OCI-LY7 (cell line): ENCODE data around the gene GRAMD1B. TPM values are rescaled to one million over a fixed set of nuclear protein-coding genes. Genes with fewer than 3 reads are reported as not detected.

Experiments
- BruUV-seq: library from RNA; stranded (reverse); fragments of 400-500 nt; replicated peaks from 2 replicates; lab custom pipeline; 2021; lab: Mats Ljungman, UMichigan
- CTCF ChIA-PET: fragments of 300-600 bp; sonication (Branson Sonifier 250); formaldehyde crosslinking; loops from one replicate; lab custom pipeline; 2022; ENCODE audit warnings: antibody characterized with exemption; ENCODE audit not compliant: unreplicated experiment; lab: Charles Lee
- POLR2A ChIA-PET: fragments of 300-600 bp; sonication (Branson Sonifier 250); formaldehyde crosslinking; loops from one replicate; lab custom pipeline; 2022; ENCODE audit warnings: antibody characterized with exemption; lab: Charles Lee
- DNase-seq: peaks from one replicate; pipeline ENCODE4 v3.0.0-alpha.2; 2015; ENCODE audit warnings: low spot score
- H2AFZ ChIP-seq: fragments of 200-600 bp; sonication (generic), shearing (Covaris generic); 2 replicates; pipeline ENCODE4 v1.6.1; 2014; ENCODE audit warnings: mild to moderate bottlenecking, antibody characterized with exemption, low read length, moderate library complexity
- H3K27ac ChIP-seq: fragments of 200-600 bp; sonication (generic); 2 replicates; pipeline ENCODE4 v1.5.1; 2014; ENCODE audit warnings: mixed run types, low read depth, mild to moderate bottlenecking, moderate library complexity, low read length, inconsistent platforms; ENCODE audit not compliant: poor library complexity, severe bottlenecking
- H3K36me3 ChIP-seq: fragments of 200-600 bp; sonication (generic); 2 replicates; pipeline ENCODE4 v1.6.1; 2014; ENCODE audit warnings: mild to moderate bottlenecking, antibody characterized with exemption, low read length, moderate library complexity, mixed read lengths; ENCODE audit not compliant: insufficient read depth
- H3K4me1 ChIP-seq: fragments of 200-600 bp; sonication (generic); 2 replicates; pipeline ENCODE4 v1.5.1; 2014; ENCODE audit warnings: mild to moderate bottlenecking, low read length; ENCODE audit not compliant: insufficient read depth, poor library complexity, severe bottlenecking
- H3K4me2 ChIP-seq: fragments of 200-600 bp; sonication (generic); 2 replicates; pipeline ENCODE4 v1.6.1; 2014; ENCODE audit warnings: mild to moderate bottlenecking, low read length
- H3K4me3 ChIP-seq: fragments of 200-600 bp; sonication (generic); 2 replicates; pipeline ENCODE4 v1.5.1; 2014; ENCODE audit warnings: mild to moderate bottlenecking, low read depth, low read length; ENCODE audit not compliant: poor library complexity, severe bottlenecking
- H3K79me2 ChIP-seq: fragments of 200-600 bp; sonication (generic); 2 replicates; pipeline ENCODE4 v1.6.1; 2016; ENCODE audit warnings: low read depth, mild to moderate bottlenecking, low read length, moderate library complexity, mixed read lengths; ENCODE audit not compliant: insufficient read depth
- H3K9me2 ChIP-seq: fragments of 200-600 bp; sonication (generic); 2 replicates; pipeline ENCODE4 v1.6.1; 2016; ENCODE audit warnings: mild to moderate bottlenecking, low read length, mixed read lengths; ENCODE audit not compliant: insufficient read depth
- H3K9me3 ChIP-seq: fragments of 200-600 bp; sonication (generic); 2 replicates; pipeline ENCODE4 v1.6.1; 2014; ENCODE audit warnings: mild to moderate bottlenecking, mixed run types, low read length, mixed read lengths
- H4K20me1 ChIP-seq: fragments of 200-600 bp; sonication (generic); 2 replicates; pipeline ENCODE4 v1.6.1; 2014; ENCODE audit warnings: mild to moderate bottlenecking, antibody characterized with exemption, low read length, moderate library complexity, mixed read lengths; ENCODE audit not compliant: insufficient read depth
- CTCF ChIP-seq: fragments of 200-600 bp; sonication (generic); conservative IDR thresholded peaks from 2 replicates; pipeline ENCODE4 v1.5.1; 2014; ENCODE audit warnings: mild to moderate bottlenecking, antibody characterized with exemption, low read length, moderate library complexity, mixed read lengths
- EZH2phosphoT487 ChIP-seq: fragments of 200-600 bp; sonication (generic); IDR thresholded peaks from 2 replicates; pipeline ENCODE4 v1.6.1; 2018; ENCODE audit warnings: low read depth, borderline replicate concordance, mild to moderate bottlenecking, mixed run types, antibody characterized with exemption, low read length, moderate library complexity, mixed read lengths
- intact Hi-C: fragments of 100-400 bp; cut with micrococcal nuclease; formaldehyde crosslinking; loops from one replicate; pipeline ENCODE4 v1.10.0; 2022; ENCODE audit not compliant: unreplicated experiment
- total RNA-seq, 2 experiments: library from RNA; depleted of rRNA in 1 of 2; stranded (reverse); fragments of >200 nt in 1 of 2; shearing (Covaris generic) in 1 of 2; gene quantifications; 2 replicates each; pipeline ENCODE4 v1.2.3, GENCODE V29; 2014 to 2022

The GRAMD1B gene
- total RNA-seq, 2 experiments from 2014 or later = 0.16 TPM; not detected in 1

DNA sequence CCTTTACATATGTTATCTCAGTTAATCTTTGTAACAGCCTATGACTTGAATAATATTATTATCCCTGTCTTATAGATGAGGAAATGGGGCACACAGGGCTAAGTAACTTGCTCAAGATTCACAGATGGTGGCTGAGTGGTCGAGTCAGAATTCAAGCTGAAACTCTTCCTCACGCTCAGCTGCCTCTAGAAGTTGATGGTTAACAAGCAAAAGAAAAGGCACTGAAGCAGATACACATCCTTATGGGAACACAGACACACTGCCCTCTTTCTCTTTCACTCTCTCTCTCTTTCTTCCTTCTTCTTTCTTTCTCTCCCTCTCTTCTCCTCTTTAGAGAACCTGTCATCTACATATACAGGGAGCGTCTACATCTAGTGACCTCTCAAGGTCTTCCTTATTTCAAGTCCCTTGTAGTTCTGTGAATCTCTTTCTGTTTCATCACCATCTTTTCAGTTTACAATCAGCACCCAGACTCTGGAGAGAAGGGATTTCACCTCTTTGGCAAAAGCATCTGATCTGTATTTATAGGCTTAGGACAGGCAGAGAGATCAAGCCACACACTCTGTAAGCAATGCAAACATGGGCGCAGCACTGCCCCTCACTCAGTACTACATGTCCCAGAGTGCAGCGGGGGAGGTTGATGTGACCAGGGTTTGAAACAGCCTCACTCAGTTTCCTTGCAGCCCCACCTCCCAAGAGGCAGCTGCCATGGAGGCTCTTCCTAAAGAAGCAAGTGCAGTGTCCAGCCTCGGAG is 75.7 kb downstream of the GRAMD1B start:
- TF ChIP-seq CTCF (no peak), EZH2phosphoT487 (no peak)
- Histone ChIP-seq H3K4me2 (no peak overlapping the region), H2AFZ (no peak overlapping the region), H3K9me2 (no peaks in the 10 kb centered on the region), H3K27ac (no peak overlapping the region), H3K9me3 (no peaks in the 10 kb centered on the region), H3K4me1 (no peaks in the 10 kb centered on the region), H3K36me3 (no peaks in the 10 kb centered on the region), H3K4me3 (no peak overlapping the region), H3K79me2 (no peaks in the 10 kb centered on the region), H4K20me1 (no peaks in the 10 kb centered on the region)
- intact Hi-C loops = no loop called here
- no TSS peak for BruUV-seq
- POLR2A ChIA-PET = interaction anchor here (0.7 kb wide), 1 partner anchor 39 kb away, joined by 3 read pairs; no protein-coding TSS in a partner anchor
- CTCF ChIA-PET = no interaction called here
- DNase-seq = no peak

GRCh38 chr11:123507043-123507442 is 77.0 kb downstream of the GRAMD1B start:
- H3K4me2 ChIP-seq = no peak overlapping the region
- intact Hi-C loops = no loop called here
- no peak for DNase-seq
- POLR2A ChIA-PET = no interaction called here
- no peaks in the 10 kb centered on the region for H3K9me2 ChIP-seq
- no peaks in the 10 kb centered on the region for H3K79me2 ChIP-seq
- no peaks in the 10 kb centered on the region for H3K4me1 ChIP-seq
- no peaks in the 10 kb centered on the region for H3K9me3 ChIP-seq
- H4K20me1 ChIP-seq = no peaks in the 10 kb centered on the region
- no peak overlapping the region for H3K4me3 ChIP-seq
- TF ChIP-seq CTCF = no peak
- TF ChIP-seq EZH2phosphoT487 = no peak
- no TSS peak for BruUV-seq
- H3K27ac ChIP-seq = no peak overlapping the region
- H2AFZ ChIP-seq = no peak overlapping the region
- CTCF ChIA-PET = no interaction called here
- H3K36me3 ChIP-seq = no peaks in the 10 kb centered on the region
